Measurements from ENCODE around the gene PRKN.
"Not testable (repeated sequence)": the region's sequence is repeated elsewhere in the genome, so short reads cannot be mapped to it uniquely, and the experiment has no call there.

PRKN gene

GRCh38 chr6:162533009-162533400, 194.6 kb downstream of the PRKN start:
- DNase-seq (ENCODE audit: low spot score): no peak

- no peak for DNase-seq (ENCODE audit: low spot score)
Measured at GRCh38 chr6:162532283-162533008, 195.1 kb downstream of the PRKN start.

GRCh38 chr6:162531391-162531790, 196.2 kb downstream of the PRKN start:
- not testable (repeated sequence) for DNase-seq (ENCODE audit: low spot score)

GRCh38 chr6:162528538-162528937, 199.0 kb downstream of the PRKN start:
- no peak for DNase-seq (ENCODE audit: low spot score)

- DNase-seq (ENCODE audit: low spot score): no peak
Measured at GRCh38 chr6:162526960-162527359, 200.6 kb downstream of the PRKN start.

- DNase-seq (ENCODE audit: low spot score): no peak
Measured at GRCh38 chr6:162525181-162525580, 202.4 kb downstream of the PRKN start.

GRCh38 chr6:162512744-162513143, 214.8 kb downstream of the PRKN start:
- DNase-seq (ENCODE audit: low spot score): no peak

GRCh38 chr6:162497389-162497788, 230.2 kb downstream of the PRKN start:
- no peak for DNase-seq (ENCODE audit: low spot score)

GRCh38 chr6:162493917-162494316, 233.6 kb downstream of the PRKN start:
- no peak for DNase-seq (ENCODE audit: low spot score)

GRCh38 chr6:162491637-162492036, 235.9 kb downstream of the PRKN start:
- no peak for DNase-seq (ENCODE audit: low spot score)

- no peak for DNase-seq (ENCODE audit: low spot score)
Measured at GRCh38 chr6:162489101-162489976, 238.2 kb downstream of the PRKN start.

GRCh38 chr6:162488444-162488843, 239.1 kb downstream of the PRKN start:
- no peak for DNase-seq (ENCODE audit: low spot score)

GRCh38 chr6:162485464-162485863, 242.1 kb downstream of the PRKN start:
- no peak for DNase-seq (ENCODE audit: low spot score)

- no peak for DNase-seq (ENCODE audit: low spot score)
Measured at GRCh38 chr6:162481938-162482337, 245.6 kb downstream of the PRKN start.

GRCh38 chr6:162481320-162481719, 246.2 kb downstream of the PRKN start:
- DNase-seq (ENCODE audit: low spot score): no peak

- DNase-seq (ENCODE audit: low spot score): no peak
Measured at GRCh38 chr6:162478192-162478671, 249.3 kb downstream of the PRKN start.

GRCh38 chr6:162474722-162475121, 252.8 kb downstream of the PRKN start:
- no peak for DNase-seq (ENCODE audit: low spot score)

- DNase-seq (ENCODE audit: low spot score): no peak
Measured at GRCh38 chr6:162471842-162472241, 255.7 kb downstream of the PRKN start.

GRCh38 chr6:162468326-162468725, 259.2 kb downstream of the PRKN start:
- no peak for DNase-seq (ENCODE audit: low spot score)

GRCh38 chr6:162467679-162468078, 259.9 kb downstream of the PRKN start:
- no peak for DNase-seq (ENCODE audit: low spot score)

GRCh38 chr6:162463576-162463975, 264.0 kb downstream of the PRKN start:
- no peak for DNase-seq (ENCODE audit: low spot score)

- no peak for DNase-seq (ENCODE audit: low spot score)
Measured at GRCh38 chr6:162459985-162460384, 267.6 kb downstream of the PRKN start.

GRCh38 chr6:162450358-162450757, 277.2 kb downstream of the PRKN start:
- no peak for DNase-seq (ENCODE audit: low spot score)
